ENCODE measurements around the gene LRRC7. TPM values are rescaled to one million over a fixed set of nuclear protein-coding genes. Genes with fewer than 3 reads are reported as not detected.

Gene LRRC7
- total RNA-seq, 4 donors from 2014 or later: 0.11 to 0.88 (median 0.36) TPM

- DNase-seq (ENCODE audit: low spot score in 2 of 2): no peak
- WGBS, 2 donors: 61 to 79% methylated on average over 1 of the region's 1 CpG
- H3K4me3 ChIP-seq (ENCODE audit: low read depth, poor library complexity, severe bottlenecking): no peak overlapping the region
- no peak for TF ChIP-seq POLR2A (IDR thresholded peaks at IDR 0.05)
- TF ChIP-seq CTCF (IDR thresholded peaks at IDR 0.05): no peak
- intact Hi-C loops (cut with DNase I; ENCODE audit: low total_unique reads): no loop called here
Observed at GRCh38 chr1:70051926-70052325, 484.2 kb downstream of the LRRC7 start.

GRCh38 chr1:70057500-70057899 lies 489.8 kb downstream of the LRRC7 start:
- H3K4me3 ChIP-seq (ENCODE audit: low read depth, poor library complexity, severe bottlenecking): no peak overlapping the region
- intact Hi-C loops (cut with DNase I; ENCODE audit: low total_unique reads): no loop called here
- TF ChIP-seq CTCF (IDR thresholded peaks at IDR 0.05): no peak
- TF ChIP-seq POLR2A (IDR thresholded peaks at IDR 0.05): no peak
- no peak for DNase-seq (ENCODE audit: low spot score in 2 of 2)

GRCh38 chr1:70061231-70061630 lies 493.5 kb downstream of the LRRC7 start:
- no peak overlapping the region for H3K4me3 ChIP-seq (ENCODE audit: low read depth, poor library complexity, severe bottlenecking)
- intact Hi-C loops (cut with DNase I; ENCODE audit: low total_unique reads): no loop called here
- TF ChIP-seq CTCF (IDR thresholded peaks at IDR 0.05) (no peak), POLR2A (IDR thresholded peaks at IDR 0.05) (no peak)
- no peak for DNase-seq (ENCODE audit: low spot score in 2 of 2)

GRCh38 chr1:70063861-70064260 lies 496.1 kb downstream of the LRRC7 start:
- TF ChIP-seq CTCF (IDR thresholded peaks at IDR 0.05) (no peak), POLR2A (IDR thresholded peaks at IDR 0.05) (no peak)
- no peak overlapping the region for H3K4me3 ChIP-seq (ENCODE audit: low read depth, poor library complexity, severe bottlenecking)
- DNase-seq (ENCODE audit: low spot score in 2 of 2): no peak
- intact Hi-C loops (cut with DNase I; ENCODE audit: low total_unique reads): no loop called here

GRCh38 chr1:70066711-70067110 lies 499.0 kb downstream of the LRRC7 start:
- no peak for TF ChIP-seq CTCF (IDR thresholded peaks at IDR 0.05)
- TF ChIP-seq POLR2A (IDR thresholded peaks at IDR 0.05): no peak
- 69 to 72% methylated on average over 2 of the region's 2 CpGs for WGBS, 2 donors
- intact Hi-C loops (cut with DNase I; ENCODE audit: low total_unique reads): no loop called here
- H3K4me3 ChIP-seq (ENCODE audit: low read depth, poor library complexity, severe bottlenecking): no peak overlapping the region
- DNase-seq (ENCODE audit: low spot score in 2 of 2): no peak

GRCh38 chr1:70071601-70072000 lies 503.9 kb downstream of the LRRC7 start:
- intact Hi-C loops (cut with DNase I; ENCODE audit: low total_unique reads): no loop called here
- whole genome bisulfite sequencing, 2 donors: 48 to 52% methylated on average over 4 of the region's 4 CpGs
- no peak for DNase-seq (ENCODE audit: low spot score in 2 of 2)
- no peak for TF ChIP-seq POLR2A (IDR thresholded peaks at IDR 0.05)
- TF ChIP-seq CTCF (IDR thresholded peaks at IDR 0.05): no peak
- H3K4me3 ChIP-seq (ENCODE audit: low read depth, poor library complexity, severe bottlenecking): no peak overlapping the region
